Measurements from ENCODE around the gene GLT6D1. TPM values are rescaled to one million over a fixed set of nuclear protein-coding genes. Genes with fewer than 3 reads are reported as not detected.

GLT6D1 gene
- total RNA-seq, 1 experiment from 2014 or later = not detected

DNA sequence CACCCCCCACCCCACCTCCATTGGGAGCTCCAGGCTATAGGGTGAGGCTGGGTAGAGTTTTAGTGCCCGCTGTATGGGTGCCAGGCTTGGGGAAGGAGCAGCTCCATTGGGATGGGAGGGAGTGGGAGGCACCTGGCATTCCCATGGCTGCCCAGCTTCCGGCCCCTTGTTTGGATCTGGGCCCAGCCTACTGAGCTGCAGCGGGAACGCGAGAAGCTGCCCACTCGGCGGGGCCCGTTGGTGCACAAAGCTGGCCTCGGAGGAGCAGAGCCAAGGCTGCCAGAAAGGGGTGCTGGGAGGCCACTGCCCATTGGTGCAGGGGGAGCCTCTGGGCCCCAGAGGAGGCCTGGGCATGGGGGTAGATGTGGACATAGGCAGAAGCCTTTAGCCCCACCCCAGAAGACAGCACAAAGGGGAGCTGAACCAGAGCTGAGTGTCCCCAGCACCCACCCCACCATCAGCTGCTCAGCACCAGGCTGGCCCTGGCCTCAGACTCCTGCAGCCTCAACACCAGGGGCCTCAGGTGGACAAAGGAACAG, 28.2 kb upstream of the GLT6D1 start:
- in situ Hi-C loops (cut with HindIII; ENCODE audit: low pct_unique_long_range_greater_than_20kb, low sequenced_read_pairs) = no loop called here
- no peak for DNase-seq (ENCODE audit: low read depth, low spot score)

DNA sequence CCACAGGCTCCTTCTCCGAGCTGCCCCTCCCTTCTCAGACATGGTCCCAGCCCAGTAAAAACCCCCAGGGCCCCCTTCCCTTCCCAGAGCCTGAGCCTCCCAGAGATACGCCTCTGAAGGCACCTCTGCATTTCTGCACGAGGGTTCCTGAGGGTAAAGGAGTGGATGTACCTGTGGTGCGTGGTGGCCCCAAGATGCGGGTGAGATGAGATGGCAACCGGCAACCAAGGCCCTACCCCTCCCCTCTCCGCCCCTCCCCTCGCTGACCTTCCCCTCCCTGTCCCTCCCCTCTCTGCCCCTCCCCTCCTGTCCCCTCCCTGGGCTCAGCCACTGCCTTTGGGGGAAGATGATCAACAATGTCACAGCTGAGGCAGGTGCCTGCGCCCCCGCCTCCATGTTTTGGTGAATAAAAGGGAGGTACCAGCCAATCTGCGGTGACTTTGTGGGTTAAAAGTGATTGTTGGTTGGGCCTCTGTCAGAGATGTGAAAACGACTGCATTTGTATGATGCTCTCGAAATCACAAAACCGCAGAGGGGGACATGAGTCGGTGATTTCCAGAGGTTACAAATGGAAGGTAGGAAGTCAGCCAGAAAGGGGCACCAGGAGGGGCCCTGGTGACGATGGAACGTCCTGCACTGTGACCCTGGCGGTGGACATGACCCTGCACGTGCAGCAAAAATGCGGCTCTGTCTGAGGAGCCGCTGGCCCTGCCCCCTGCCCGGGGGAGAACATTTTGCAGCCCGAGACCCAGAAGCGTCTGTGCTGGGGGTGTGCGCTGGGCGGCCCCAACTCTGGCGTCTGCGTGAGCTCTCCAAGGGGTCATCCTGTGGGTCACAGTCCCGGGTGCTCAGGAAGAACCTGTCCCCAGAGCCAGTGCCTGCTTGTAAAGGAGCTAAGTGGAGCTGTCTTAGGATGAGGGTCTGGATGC, 27.5 kb upstream of the GLT6D1 start:
- DNase-seq (ENCODE audit: low read depth, low spot score) = no peak
- in situ Hi-C loops (cut with HindIII; ENCODE audit: low pct_unique_long_range_greater_than_20kb, low sequenced_read_pairs) = no loop called here

- in situ Hi-C loops (cut with HindIII; ENCODE audit: low pct_unique_long_range_greater_than_20kb, low sequenced_read_pairs) = no loop called here
Observed at GRCh38 chr9:135665795-135666189, 26.5 kb upstream of the GLT6D1 start.

GRCh38 chr9:135664801-135665794, 25.8 kb upstream of the GLT6D1 start:
- DNase-seq (ENCODE audit: low read depth, low spot score) = no peak
- in situ Hi-C loops (cut with HindIII; ENCODE audit: low pct_unique_long_range_greater_than_20kb, low sequenced_read_pairs) = no loop called here

More at GRCh38 chr9:135665795-135666189, 26.5 kb upstream of the GLT6D1 start:
- no peak for DNase-seq (ENCODE audit: low read depth, low spot score)

DNA sequence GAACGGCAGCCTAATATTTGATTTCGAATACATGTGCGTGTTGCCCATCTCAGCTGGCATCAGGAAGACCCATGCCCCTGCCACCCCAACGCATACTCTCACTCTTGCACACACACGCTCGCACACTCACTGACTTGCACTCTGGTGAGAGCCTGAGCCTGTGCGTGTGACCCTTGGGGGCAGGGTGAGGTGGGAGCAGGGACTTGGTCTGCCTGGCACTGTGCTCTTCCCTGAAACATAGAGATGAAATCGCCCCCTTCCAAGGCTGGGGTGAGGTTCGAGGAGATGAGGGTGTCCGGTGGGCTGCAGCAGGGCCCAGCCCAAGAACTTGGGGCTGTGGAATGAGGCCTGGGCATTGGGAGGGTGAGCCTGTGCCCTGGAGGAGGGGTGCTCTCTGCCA, 24.9 kb upstream of the GLT6D1 start:
- in situ Hi-C loops (cut with HindIII; ENCODE audit: low pct_unique_long_range_greater_than_20kb, low sequenced_read_pairs) = no loop called here
- DNase-seq (ENCODE audit: low read depth, low spot score) = no peak

DNA sequence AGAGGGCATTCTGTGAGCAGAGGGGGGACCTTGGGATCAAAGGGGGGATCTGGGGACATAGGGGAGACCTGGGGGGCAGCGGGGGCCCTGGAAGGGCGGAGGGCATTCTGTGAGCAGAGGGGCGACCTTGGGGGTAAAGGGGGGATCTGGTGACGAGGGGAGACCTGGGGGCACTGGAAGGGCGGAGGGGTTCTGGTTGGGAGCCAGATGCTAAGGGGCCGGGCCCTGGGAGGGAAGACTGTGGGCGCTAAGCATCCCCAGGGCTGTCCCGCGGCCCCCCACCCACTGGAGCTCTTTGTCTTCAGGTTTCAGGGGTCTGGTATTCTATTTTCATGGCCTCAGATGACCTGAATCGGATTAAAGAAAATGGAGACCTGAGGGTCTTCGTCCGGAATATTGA, 24.5 kb upstream of the GLT6D1 start:
- DNase-seq (ENCODE audit: low read depth, low spot score) = no peak
- in situ Hi-C loops (cut with HindIII; ENCODE audit: low pct_unique_long_range_greater_than_20kb, low sequenced_read_pairs) = no loop called here

- in situ Hi-C loops (cut with HindIII; ENCODE audit: low pct_unique_long_range_greater_than_20kb, low sequenced_read_pairs) = no loop called here
- DNase-seq (ENCODE audit: low read depth, low spot score) = no peak
Observed at GRCh38 chr9:135663451-135663770, 24.1 kb upstream of the GLT6D1 start.

GRCh38 chr9:135662758-135663450, 23.6 kb upstream of the GLT6D1 start, which contains the start of gene LCN9:
TSS of gene LCN9 (plus strand) at chr9:135663309. CDS start at chr9:135663322, 13 bp downstream.
- no peak for DNase-seq (ENCODE audit: low read depth, low spot score)
- in situ Hi-C loops (cut with HindIII; ENCODE audit: low pct_unique_long_range_greater_than_20kb, low sequenced_read_pairs) = no loop called here

GRCh38 chr9:135661816-135662560, 22.6 kb upstream of the GLT6D1 start:
- no peak for DNase-seq (ENCODE audit: low read depth, low spot score)
- in situ Hi-C loops (cut with HindIII; ENCODE audit: low pct_unique_long_range_greater_than_20kb, low sequenced_read_pairs) = no loop called here

DNA sequence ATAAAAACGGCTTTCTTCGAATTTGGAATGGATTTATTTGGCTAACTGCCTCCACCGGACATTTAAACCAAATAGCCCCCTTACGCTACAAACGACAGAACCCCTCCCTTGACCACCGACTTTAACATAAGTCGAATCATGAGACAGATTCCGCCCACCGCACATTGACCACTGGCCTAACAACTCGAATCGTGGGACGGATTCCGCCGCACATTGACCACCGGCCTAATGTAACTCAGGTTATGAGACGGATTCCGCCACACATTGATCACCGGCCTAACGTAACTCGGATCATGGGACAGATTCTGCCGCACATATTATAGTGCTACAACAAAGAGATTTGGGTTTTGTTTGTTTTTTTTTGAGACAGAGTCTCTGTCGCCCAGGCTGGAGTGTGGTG, 21.1 kb upstream of the GLT6D1 start:
- in situ Hi-C loops (cut with HindIII; ENCODE audit: low pct_unique_long_range_greater_than_20kb, low sequenced_read_pairs) = no loop called here
- DNase-seq (ENCODE audit: low read depth, low spot score) = no peak

- DNase-seq (ENCODE audit: low read depth, low spot score) = no peak
- in situ Hi-C loops (cut with HindIII; ENCODE audit: low pct_unique_long_range_greater_than_20kb, low sequenced_read_pairs) = no loop called here
Observed at GRCh38 chr9:135659252-135659651, 19.9 kb upstream of the GLT6D1 start.

DNA sequence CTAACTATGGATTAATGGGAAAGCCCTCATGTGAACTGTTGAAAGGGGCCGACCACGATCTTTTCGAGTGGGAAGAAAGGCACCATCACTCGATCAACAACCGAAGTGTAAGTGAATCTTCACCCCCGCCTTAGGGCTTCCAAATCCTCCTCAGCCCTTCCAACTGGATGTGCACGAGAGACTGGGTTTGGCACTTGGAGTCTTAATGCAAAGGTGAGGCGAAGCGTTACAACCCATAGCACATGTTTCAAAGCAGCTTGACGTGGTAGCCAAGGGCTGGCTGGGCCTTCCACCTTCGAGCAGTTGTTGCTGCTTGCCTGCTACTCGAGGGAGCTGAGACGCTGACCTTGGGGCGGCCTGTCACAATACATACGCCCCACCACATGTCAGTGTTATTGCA, 18.1 kb upstream of the GLT6D1 start:
- in situ Hi-C loops (cut with HindIII; ENCODE audit: low pct_unique_long_range_greater_than_20kb, low sequenced_read_pairs) = no loop called here
- DNase-seq (ENCODE audit: low read depth, low spot score) = no peak

DNA sequence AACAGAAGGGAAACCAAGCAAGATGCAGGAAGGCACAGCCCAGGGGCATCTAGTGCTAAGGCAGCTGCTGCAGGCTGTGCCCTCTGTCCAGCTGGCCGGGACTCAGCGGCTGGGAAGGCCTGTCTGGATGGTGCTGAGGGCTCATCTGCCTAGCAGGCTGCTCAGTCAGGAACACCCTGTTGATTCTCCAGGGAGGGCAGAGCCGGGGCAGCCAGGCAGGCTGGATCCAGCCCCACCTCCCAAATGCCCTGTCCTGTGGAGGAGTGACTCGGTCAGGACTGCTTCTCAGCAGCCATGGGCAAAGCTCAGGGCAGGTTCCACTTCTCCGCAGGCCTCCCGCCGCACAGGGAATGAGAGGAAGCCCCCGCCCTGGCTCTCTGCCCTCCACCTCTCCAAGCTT, 16.0 kb upstream of the GLT6D1 start:
- DNase-seq (ENCODE audit: low read depth, low spot score) = no peak
- in situ Hi-C loops (cut with HindIII; ENCODE audit: low pct_unique_long_range_greater_than_20kb, low sequenced_read_pairs) = no loop called here

GRCh38 chr9:135650408-135650807, 11.1 kb upstream of the GLT6D1 start:
- in situ Hi-C loops (cut with HindIII; ENCODE audit: low pct_unique_long_range_greater_than_20kb, low sequenced_read_pairs) = no loop called here
- DNase-seq (ENCODE audit: low read depth, low spot score) = no peak

- in situ Hi-C loops (cut with HindIII; ENCODE audit: low pct_unique_long_range_greater_than_20kb, low sequenced_read_pairs) = no loop called here
- DNase-seq (ENCODE audit: low read depth, low spot score) = no peak
Observed at GRCh38 chr9:135649508-135649907, 10.2 kb upstream of the GLT6D1 start.

DNA sequence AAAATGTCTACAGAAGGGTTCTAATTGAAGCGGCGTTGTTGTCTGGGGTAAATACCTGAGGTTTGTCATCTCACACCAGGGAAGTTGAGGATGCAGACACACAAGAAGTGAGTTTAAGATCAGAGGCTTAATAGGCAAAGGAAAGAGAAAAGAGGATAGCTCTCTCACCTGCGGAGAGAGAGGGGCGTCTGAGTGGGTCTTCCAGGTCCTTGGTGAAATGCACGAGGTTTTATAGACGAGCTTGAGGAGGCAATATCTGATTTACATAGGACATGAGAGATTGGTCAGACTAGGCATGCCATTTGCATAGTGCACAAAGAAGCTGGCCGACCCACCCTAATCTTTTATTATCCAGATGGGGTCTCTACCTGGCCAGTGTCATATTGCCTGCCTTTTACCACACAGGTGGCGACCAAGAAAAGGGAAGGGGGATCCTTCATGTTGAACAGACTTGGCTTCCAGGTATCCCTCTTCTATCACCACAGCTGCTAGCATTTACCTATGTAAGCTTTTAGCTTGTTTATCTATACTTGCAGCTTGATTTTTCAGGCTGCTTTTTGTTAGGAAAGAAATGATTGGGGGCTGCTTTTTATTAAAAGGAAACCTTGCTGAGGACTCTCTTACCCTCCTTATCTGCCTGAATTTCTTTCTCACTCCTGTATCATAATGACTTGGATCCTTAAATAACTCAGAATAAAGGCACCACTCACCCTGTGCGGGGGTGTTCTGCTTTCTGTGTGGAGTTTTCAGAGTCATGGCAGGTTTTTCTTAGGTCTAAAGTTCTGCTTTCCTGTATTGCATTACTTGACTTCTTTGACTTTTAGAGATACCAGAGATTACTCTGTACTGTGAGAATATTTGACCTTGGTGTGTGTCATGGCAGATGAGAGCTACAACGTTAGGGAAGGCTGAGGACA, 9.4 kb upstream of the GLT6D1 start:
- no peak for DNase-seq (ENCODE audit: low read depth, low spot score)
- in situ Hi-C loops (cut with HindIII; ENCODE audit: low pct_unique_long_range_greater_than_20kb, low sequenced_read_pairs) = no loop called here

Measured in SK-MEL-5 (cell line).